ENCODE measurements around the gene MATK. TPM values are rescaled to one million over a fixed set of nuclear protein-coding genes. Genes with fewer than 3 reads are reported as not detected.

The MATK gene
- total and polyA plus RNA-seq, 2 donors from 2014 or later: 2.7 to 4.2 TPM

GRCh38 chr19:3745363-3746045 lies 40.7 kb downstream of the MATK start:
- Histone ChIP-seq H3K9ac (ENCODE audit: low read length in 3 of 3) (no peak overlapping the region), H3K4me3 (ENCODE audit: low read length in 3 of 3) (no peak overlapping the region), H3K9me3 (ENCODE audit: control insufficient read depth in 2 of 3, insufficient read depth in 1 of 3, low read length in 3 of 3) (peaks cover 0 to 3% (median 0%) of the 10 kb centered on the region in 3 donors), H3K4me1 (ENCODE audit: control insufficient read depth in 2 of 3, insufficient read depth in 2 of 3, low read depth in 1 of 3, low read length in 3 of 3) (no peaks in the 10 kb centered on the region), H3K27ac (ENCODE audit: low read depth in 2 of 2, low read length in 2 of 2) (no peak overlapping the region), H3K36me3 (ENCODE audit: control insufficient read depth in 2 of 3, insufficient read depth in 3 of 3, low read length in 3 of 3) (peaks cover 0 to 8% (median 6%) of the 10 kb centered on the region in 3 donors), H3K27me3 (ENCODE audit: control insufficient read depth, insufficient read depth, low read length) (no peaks in the 10 kb centered on the region)
- DNase-seq: no peak
- FAIRE-seq: no peak
- intact Hi-C loops (cut with DNase I): no loop called here
- TF ChIP-seq CTCF (IDR thresholded peaks at IDR 0.05; ENCODE audit: borderline replicate concordance, extremely low read depth, insufficient read depth): no peak

GRCh38 chr19:3743486-3743885 lies 42.7 kb downstream of the MATK start:
- peaks cover 0 to 3% (median 0%) of the 10 kb centered on the region in 3 donors for H3K9me3 ChIP-seq (ENCODE audit: control insufficient read depth in 2 of 3, insufficient read depth in 1 of 3, low read length in 3 of 3)
- H3K9ac ChIP-seq (ENCODE audit: low read length in 3 of 3): no peak overlapping the region
- no peak overlapping the region for H3K4me3 ChIP-seq (ENCODE audit: low read length in 3 of 3)
- no peak for TF ChIP-seq CTCF (IDR thresholded peaks at IDR 0.05; ENCODE audit: borderline replicate concordance, extremely low read depth, insufficient read depth)
- FAIRE-seq (no peak), DNase-seq (no peak)
- H3K27ac ChIP-seq (ENCODE audit: low read depth in 2 of 2, low read length in 2 of 2): no peak overlapping the region
- intact Hi-C loops (cut with DNase I): no loop called here
- H3K27me3 ChIP-seq (ENCODE audit: control insufficient read depth, insufficient read depth, low read length): no peaks in the 10 kb centered on the region
- H3K36me3 ChIP-seq (ENCODE audit: control insufficient read depth in 2 of 3, insufficient read depth in 3 of 3, low read length in 3 of 3): peaks cover 0 to 4% (median 0%) of the 10 kb centered on the region in 3 donors
- no peaks in the 10 kb centered on the region for H3K4me1 ChIP-seq (ENCODE audit: control insufficient read depth in 2 of 3, insufficient read depth in 2 of 3, low read depth in 1 of 3, low read length in 3 of 3)

GRCh38 chr19:3740431-3740830 lies 45.8 kb downstream of the MATK start:
- no peak for TF ChIP-seq CTCF (IDR thresholded peaks at IDR 0.05; ENCODE audit: borderline replicate concordance, extremely low read depth, insufficient read depth)
- peaks cover 0 to 16% (median 3%) of the 10 kb centered on the region in 3 donors for H3K36me3 ChIP-seq (ENCODE audit: control insufficient read depth in 2 of 3, insufficient read depth in 3 of 3, low read length in 3 of 3)
- intact Hi-C loops (cut with DNase I): no loop called here
- H3K9me3 ChIP-seq (ENCODE audit: control insufficient read depth in 2 of 3, insufficient read depth in 1 of 3, low read length in 3 of 3): peaks cover 0 to 3% (median 0%) of the 10 kb centered on the region in 3 donors
- no peak overlapping the region for H3K4me3 ChIP-seq (ENCODE audit: low read length in 3 of 3)
- H3K9ac ChIP-seq (ENCODE audit: low read length in 3 of 3): no peak overlapping the region
- FAIRE-seq (no peak), DNase-seq (no peak)
- no peak overlapping the region for H3K27ac ChIP-seq (ENCODE audit: low read depth in 2 of 2, low read length in 2 of 2)
- H3K4me1 ChIP-seq (ENCODE audit: control insufficient read depth in 2 of 3, insufficient read depth in 2 of 3, low read depth in 1 of 3, low read length in 3 of 3): no peaks in the 10 kb centered on the region
- H3K27me3 ChIP-seq (ENCODE audit: control insufficient read depth, insufficient read depth, low read length): no peaks in the 10 kb centered on the region
